Esophagus (tissue), 2 donors: ENCODE measurements around the gene RAB8A. TPM values are rescaled to one million over a fixed set of nuclear protein-coding genes. Genes with fewer than 3 reads are reported as not detected.

Experiments used
- polyA plus RNA-seq, 2 donors: library from polyadenylated mRNA; stranded (reverse); fragments of 200-250 nt; gene quantifications; one replicate each; pipeline ENCODE4 v1.2.3, GENCODE V29; 2013
- donor health status: healthy with polysubstance abuse.
- donor health status: Bipolar disorder and iron deficiency.

Gene RAB8A
- polyA plus RNA-seq, 2 donors, result 24.9 to 34.1 TPM

Other genes with a start within 250 kb of the RAB8A start
- gene CYP4F2, start 213.8 kb upstream of the RAB8A start, polyA plus RNA-seq, result under 1 TPM; 0.01 to 0.08 TPM
- 10 to 100 TPM in 1 of 2 donors, 1 to 10 TPM in 1; 4.9 to 11.9 TPM for gene CYP4F11, start 177.4 kb upstream of the RAB8A start, polyA plus RNA-seq
- not detected for gene OR10H4, start 162.9 kb upstream of the RAB8A start, polyA plus RNA-seq
- 100 to 1,000 TPM; 350 to 439 TPM for gene TPM4, start 35.4 kb upstream of the RAB8A start, polyA plus RNA-seq
- gene HSH2D, start 31.8 kb downstream of the RAB8A start, polyA plus RNA-seq, result under 1 TPM; 0.47 to 0.86 TPM
- gene CIB3, start 61.6 kb downstream of the RAB8A start, polyA plus RNA-seq, result not detected
- 10 to 100 TPM; 63.0 to 68.5 TPM for gene FAM32A, start 73.5 kb downstream of the RAB8A start, polyA plus RNA-seq
- 10 to 100 TPM; 16.7 to 29.9 TPM for gene AP1M1, start 86.0 kb downstream of the RAB8A start, polyA plus RNA-seq
- gene KLF2, start 212.9 kb downstream of the RAB8A start, polyA plus RNA-seq, result 10 to 100 TPM in 1 of 2 donors, 1 to 10 TPM in 1; 2.4 to 12.1 TPM